Liver (tissue), 3 donors: ENCODE data around the gene SPATS2.

ENCODE experiments used
- EGR1 ChIP-seq, 2 donors: IDR thresholded peaks; 2 replicates each; pipeline ENCODE4 v1.6.1; 2016 to 2018; ENCODE audit warnings: antibody characterized with exemption in 2 of 2, low read depth in 2 of 2
- FOXA1 ChIP-seq: IDR thresholded peaks from 2 replicates; pipeline ENCODE4 v1.6.1; 2016; ENCODE audit warnings: antibody characterized with exemption
- JUND ChIP-seq, 2 donors: IDR thresholded peaks; 2 replicates each; pipeline ENCODE4 v1.6.1; 2016; ENCODE audit warnings: antibody characterized with exemption in 2 of 2
- RAD21 ChIP-seq, 2 donors: IDR thresholded peaks; 2 replicates each; pipeline ENCODE4 v1.6.1; 2016; ENCODE audit warnings: antibody characterized with exemption in 2 of 2, mild to moderate bottlenecking in 2 of 2
- SP1 ChIP-seq: IDR thresholded peaks from 2 replicates; pipeline ENCODE4 v1.6.1; 2018; ENCODE audit warnings: antibody characterized with exemption, mild to moderate bottlenecking
- TAF1 ChIP-seq: conservative IDR thresholded peaks from 2 replicates; pipeline ENCODE4 v1.6.1; 2016; ENCODE audit warnings: antibody characterized with exemption, mild to moderate bottlenecking
- YY1 ChIP-seq: IDR thresholded peaks from 2 replicates; pipeline ENCODE4 v1.6.1; 2016; ENCODE audit warnings: antibody characterized with exemption, mild to moderate bottlenecking
- TF ChIP-seq, protein P1 (sequence below): fragments of 150-350 bp; IDR thresholded peaks from 2 replicates; pipeline ENCODE4 v1.5.1; 2017; ENCODE audit warnings: improper control_type of control experiment, low read depth, low read length; ENCODE audit not compliant: missing input control
- TF ChIP-seq, protein P2 (sequence below): IDR thresholded peaks from 2 replicates; pipeline ENCODE4 v1.6.1; 2016; ENCODE audit warnings: antibody characterized with exemption
- TF ChIP-seq, protein P3 (sequence below): IDR thresholded peaks from 2 replicates; pipeline ENCODE4 v1.6.1; 2016; ENCODE audit warnings: antibody characterized with exemption, mild to moderate bottlenecking
- TF ChIP-seq, protein P4 (sequence below): IDR thresholded peaks from 2 replicates; pipeline ENCODE4 v1.6.1; 2016; ENCODE audit warnings: antibody characterized with exemption
- TF ChIP-seq, protein P5 (sequence below): IDR thresholded peaks from 2 replicates; pipeline ENCODE4 v1.6.1; 2016; ENCODE audit warnings: antibody characterized with exemption
- donor health status: healthy.
- donor health status: healthy.

DNA sequence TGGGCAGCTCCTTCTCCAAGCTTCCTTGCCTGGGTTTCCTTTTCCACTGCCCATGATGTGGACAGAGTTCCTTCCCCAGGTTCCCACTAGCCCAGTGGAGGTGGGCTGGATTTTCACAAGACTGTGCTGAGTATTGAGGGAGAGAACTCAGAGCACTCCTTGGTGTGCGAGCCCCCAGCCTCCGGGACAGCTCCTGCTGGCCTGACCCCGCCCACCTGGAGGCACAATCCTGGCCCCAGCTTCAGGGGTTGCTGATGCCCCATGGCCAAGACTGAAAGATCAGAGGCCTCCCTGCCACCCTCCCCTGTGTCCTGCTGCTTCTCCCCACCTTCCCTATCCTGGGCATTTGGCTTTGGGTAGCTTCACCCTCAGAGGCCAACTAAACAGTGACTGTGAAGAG is 179.2 kb downstream of the SPATS2 start:
- TF ChIP-seq, protein P1, sequence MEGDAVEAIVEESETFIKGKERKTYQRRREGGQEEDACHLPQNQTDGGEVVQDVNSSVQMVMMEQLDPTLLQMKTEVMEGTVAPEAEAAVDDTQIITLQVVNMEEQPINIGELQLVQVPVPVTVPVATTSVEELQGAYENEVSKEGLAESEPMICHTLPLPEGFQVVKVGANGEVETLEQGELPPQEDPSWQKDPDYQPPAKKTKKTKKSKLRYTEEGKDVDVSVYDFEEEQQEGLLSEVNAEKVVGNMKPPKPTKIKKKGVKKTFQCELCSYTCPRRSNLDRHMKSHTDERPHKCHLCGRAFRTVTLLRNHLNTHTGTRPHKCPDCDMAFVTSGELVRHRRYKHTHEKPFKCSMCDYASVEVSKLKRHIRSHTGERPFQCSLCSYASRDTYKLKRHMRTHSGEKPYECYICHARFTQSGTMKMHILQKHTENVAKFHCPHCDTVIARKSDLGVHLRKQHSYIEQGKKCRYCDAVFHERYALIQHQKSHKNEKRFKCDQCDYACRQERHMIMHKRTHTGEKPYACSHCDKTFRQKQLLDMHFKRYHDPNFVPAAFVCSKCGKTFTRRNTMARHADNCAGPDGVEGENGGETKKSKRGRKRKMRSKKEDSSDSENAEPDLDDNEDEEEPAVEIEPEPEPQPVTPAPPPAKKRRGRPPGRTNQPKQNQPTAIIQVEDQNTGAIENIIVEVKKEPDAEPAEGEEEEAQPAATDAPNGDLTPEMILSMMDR: no peak
- TF ChIP-seq SP1 (no peak), JUND (IDR thresholded peaks at IDR 0.05) (no peak), EGR1 (IDR thresholded peaks at IDR 0.05; ENCODE audit: low read depth in 2 of 2) (no peak), RAD21 (IDR thresholded peaks at IDR 0.05) (no peak), TAF1 (no peak), YY1 (no peak), FOXA1 (no peak)
- TF ChIP-seq, protein P2, sequence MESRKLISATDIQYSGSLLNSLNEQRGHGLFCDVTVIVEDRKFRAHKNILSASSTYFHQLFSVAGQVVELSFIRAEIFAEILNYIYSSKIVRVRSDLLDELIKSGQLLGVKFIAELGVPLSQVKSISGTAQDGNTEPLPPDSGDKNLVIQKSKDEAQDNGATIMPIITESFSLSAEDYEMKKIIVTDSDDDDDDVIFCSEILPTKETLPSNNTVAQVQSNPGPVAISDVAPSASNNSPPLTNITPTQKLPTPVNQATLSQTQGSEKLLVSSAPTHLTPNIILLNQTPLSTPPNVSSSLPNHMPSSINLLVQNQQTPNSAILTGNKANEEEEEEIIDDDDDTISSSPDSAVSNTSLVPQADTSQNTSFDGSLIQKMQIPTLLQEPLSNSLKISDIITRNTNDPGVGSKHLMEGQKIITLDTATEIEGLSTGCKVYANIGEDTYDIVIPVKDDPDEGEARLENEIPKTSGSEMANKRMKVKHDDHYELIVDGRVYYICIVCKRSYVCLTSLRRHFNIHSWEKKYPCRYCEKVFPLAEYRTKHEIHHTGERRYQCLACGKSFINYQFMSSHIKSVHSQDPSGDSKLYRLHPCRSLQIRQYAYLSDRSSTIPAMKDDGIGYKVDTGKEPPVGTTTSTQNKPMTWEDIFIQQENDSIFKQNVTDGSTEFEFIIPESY: no peak
- TF ChIP-seq, protein P3, sequence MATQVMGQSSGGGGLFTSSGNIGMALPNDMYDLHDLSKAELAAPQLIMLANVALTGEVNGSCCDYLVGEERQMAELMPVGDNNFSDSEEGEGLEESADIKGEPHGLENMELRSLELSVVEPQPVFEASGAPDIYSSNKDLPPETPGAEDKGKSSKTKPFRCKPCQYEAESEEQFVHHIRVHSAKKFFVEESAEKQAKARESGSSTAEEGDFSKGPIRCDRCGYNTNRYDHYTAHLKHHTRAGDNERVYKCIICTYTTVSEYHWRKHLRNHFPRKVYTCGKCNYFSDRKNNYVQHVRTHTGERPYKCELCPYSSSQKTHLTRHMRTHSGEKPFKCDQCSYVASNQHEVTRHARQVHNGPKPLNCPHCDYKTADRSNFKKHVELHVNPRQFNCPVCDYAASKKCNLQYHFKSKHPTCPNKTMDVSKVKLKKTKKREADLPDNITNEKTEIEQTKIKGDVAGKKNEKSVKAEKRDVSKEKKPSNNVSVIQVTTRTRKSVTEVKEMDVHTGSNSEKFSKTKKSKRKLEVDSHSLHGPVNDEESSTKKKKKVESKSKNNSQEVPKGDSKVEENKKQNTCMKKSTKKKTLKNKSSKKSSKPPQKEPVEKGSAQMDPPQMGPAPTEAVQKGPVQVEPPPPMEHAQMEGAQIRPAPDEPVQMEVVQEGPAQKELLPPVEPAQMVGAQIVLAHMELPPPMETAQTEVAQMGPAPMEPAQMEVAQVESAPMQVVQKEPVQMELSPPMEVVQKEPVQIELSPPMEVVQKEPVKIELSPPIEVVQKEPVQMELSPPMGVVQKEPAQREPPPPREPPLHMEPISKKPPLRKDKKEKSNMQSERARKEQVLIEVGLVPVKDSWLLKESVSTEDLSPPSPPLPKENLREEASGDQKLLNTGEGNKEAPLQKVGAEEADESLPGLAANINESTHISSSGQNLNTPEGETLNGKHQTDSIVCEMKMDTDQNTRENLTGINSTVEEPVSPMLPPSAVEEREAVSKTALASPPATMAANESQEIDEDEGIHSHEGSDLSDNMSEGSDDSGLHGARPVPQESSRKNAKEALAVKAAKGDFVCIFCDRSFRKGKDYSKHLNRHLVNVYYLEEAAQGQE: no peak
- TF ChIP-seq, protein P4, sequence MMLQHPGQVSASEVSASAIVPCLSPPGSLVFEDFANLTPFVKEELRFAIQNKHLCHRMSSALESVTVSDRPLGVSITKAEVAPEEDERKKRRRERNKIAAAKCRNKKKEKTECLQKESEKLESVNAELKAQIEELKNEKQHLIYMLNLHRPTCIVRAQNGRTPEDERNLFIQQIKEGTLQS: no peak
- TF ChIP-seq, protein P5, sequence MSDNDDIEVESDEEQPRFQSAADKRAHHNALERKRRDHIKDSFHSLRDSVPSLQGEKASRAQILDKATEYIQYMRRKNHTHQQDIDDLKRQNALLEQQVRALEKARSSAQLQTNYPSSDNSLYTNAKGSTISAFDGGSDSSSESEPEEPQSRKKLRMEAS: no peak
